OCI-LY7 (cell line): ENCODE data around the gene PALLD.

Experiments used
- CTCF ChIP-seq: fragments of 200-600 bp; sonication (generic); conservative IDR thresholded peaks from 2 replicates; pipeline ENCODE4 v1.5.1; 2014; ENCODE audit warnings: mild to moderate bottlenecking, antibody characterized with exemption, low read length, moderate library complexity, mixed read lengths
- EZH2phosphoT487 ChIP-seq: fragments of 200-600 bp; sonication (generic); IDR thresholded peaks from 2 replicates; pipeline ENCODE4 v1.6.1; 2018; ENCODE audit warnings: low read depth, borderline replicate concordance, mild to moderate bottlenecking, mixed run types, antibody characterized with exemption, low read length, moderate library complexity, mixed read lengths

GRCh38 chr4:168710353-168710946 is 213.6 kb downstream of the PALLD start:
- TF ChIP-seq CTCF (peak; percentile 54), EZH2phosphoT487 (no peak)
